ENCODE results near the gene ZCWPW2.

ZCWPW2 gene

GRCh38 chr3:28348629-28349468 is at the start of gene ZCWPW2, which contains the start of gene AZI2:
Gene ZCWPW2, plus strand, starts transcription at chr3:28348721. Its CDS starts 64,348 bp downstream, at chr3:28413069.
Gene AZI2, minus strand, starts transcription at chr3:28348824. Its CDS starts 8,207 bp downstream, at chr3:28340617.
- DNase-seq (ENCODE audit: low read depth) = peak; percentile 85

- DNase-seq (ENCODE audit: low read depth) = no peak
Measured at GRCh38 chr3:28299705-28300104, 48.8 kb upstream of the ZCWPW2 start.

GRCh38 chr3:28300345-28300962 is 48.1 kb upstream of the ZCWPW2 start:
- DNase-seq (ENCODE audit: low read depth) = no peak

GRCh38 chr3:28301688-28302087 is 46.8 kb upstream of the ZCWPW2 start:
- DNase-seq (ENCODE audit: low read depth) = no peak

GRCh38 chr3:28308196-28308595 is 40.3 kb upstream of the ZCWPW2 start:
- no peak for DNase-seq (ENCODE audit: low read depth)

- DNase-seq (ENCODE audit: low read depth) = no peak
Measured at GRCh38 chr3:28315711-28316110, 32.8 kb upstream of the ZCWPW2 start.

- DNase-seq (ENCODE audit: low read depth) = no peak
Measured at GRCh38 chr3:28316226-28316625, 32.3 kb upstream of the ZCWPW2 start.

GRCh38 chr3:28317438-28318022 is 31.0 kb upstream of the ZCWPW2 start:
- DNase-seq (ENCODE audit: low read depth) = peak; percentile 16

GRCh38 chr3:28320981-28321380 is 27.5 kb upstream of the ZCWPW2 start:
- no peak for DNase-seq (ENCODE audit: low read depth)

GRCh38 chr3:28322464-28322863 is 26.1 kb upstream of the ZCWPW2 start:
- DNase-seq (ENCODE audit: low read depth) = no peak

GRCh38 chr3:28326458-28326926 is 22.0 kb upstream of the ZCWPW2 start:
- DNase-seq (ENCODE audit: low read depth) = peak; percentile 12

GRCh38 chr3:28328188-28329151 is 20.1 kb upstream of the ZCWPW2 start:
- no peak for DNase-seq (ENCODE audit: low read depth)

- DNase-seq (ENCODE audit: low read depth) = no peak
Measured at GRCh38 chr3:28334552-28334951, 14.0 kb upstream of the ZCWPW2 start.

- DNase-seq (ENCODE audit: low read depth) = no peak
Measured at GRCh38 chr3:28335246-28335645, 13.3 kb upstream of the ZCWPW2 start.

- no peak for DNase-seq (ENCODE audit: low read depth)
Measured at GRCh38 chr3:28337230-28337629, 11.3 kb upstream of the ZCWPW2 start.

GRCh38 chr3:28343144-28343543 is 5.4 kb upstream of the ZCWPW2 start:
- no peak for DNase-seq (ENCODE audit: low read depth)

- no peak for DNase-seq (ENCODE audit: low read depth)
Measured at GRCh38 chr3:28345690-28346089, 2.8 kb upstream of the ZCWPW2 start.

- no peak for DNase-seq (ENCODE audit: low read depth)
Measured at GRCh38 chr3:28347374-28348264, 902 bp upstream of the ZCWPW2 start.

GRCh38 chr3:28348265-28348628 is 274 bp upstream of the ZCWPW2 start:
- DNase-seq (ENCODE audit: low read depth) = no peak

GRCh38 chr3:28349469-28350000 is 1.0 kb downstream of the ZCWPW2 start:
- no peak for DNase-seq (ENCODE audit: low read depth)
